Choroid plexus epithelial cell (primary cell): ENCODE results near the gene GABRG3.

Experiments
- DNase-seq: peaks from one replicate; pipeline ENCODE4 v3.0.0-alpha.2; 2010; ENCODE audit warnings: low read depth
- H3K4me3 ChIP-seq: 2 replicates; pipeline ENCODE4 v1.5.1; 2011; ENCODE audit warnings: low read depth, mild to moderate bottlenecking, control low read depth, low read length, moderate library complexity
- TF ChIP-seq, protein P1 (sequence below): conservative IDR thresholded peaks from 2 replicates; pipeline ENCODE4 v1.5.1; 2011; ENCODE audit warnings: low read depth, mild to moderate bottlenecking, control low read depth, inconsistent platforms, low read length, moderate library complexity

The GABRG3 gene

DNA sequence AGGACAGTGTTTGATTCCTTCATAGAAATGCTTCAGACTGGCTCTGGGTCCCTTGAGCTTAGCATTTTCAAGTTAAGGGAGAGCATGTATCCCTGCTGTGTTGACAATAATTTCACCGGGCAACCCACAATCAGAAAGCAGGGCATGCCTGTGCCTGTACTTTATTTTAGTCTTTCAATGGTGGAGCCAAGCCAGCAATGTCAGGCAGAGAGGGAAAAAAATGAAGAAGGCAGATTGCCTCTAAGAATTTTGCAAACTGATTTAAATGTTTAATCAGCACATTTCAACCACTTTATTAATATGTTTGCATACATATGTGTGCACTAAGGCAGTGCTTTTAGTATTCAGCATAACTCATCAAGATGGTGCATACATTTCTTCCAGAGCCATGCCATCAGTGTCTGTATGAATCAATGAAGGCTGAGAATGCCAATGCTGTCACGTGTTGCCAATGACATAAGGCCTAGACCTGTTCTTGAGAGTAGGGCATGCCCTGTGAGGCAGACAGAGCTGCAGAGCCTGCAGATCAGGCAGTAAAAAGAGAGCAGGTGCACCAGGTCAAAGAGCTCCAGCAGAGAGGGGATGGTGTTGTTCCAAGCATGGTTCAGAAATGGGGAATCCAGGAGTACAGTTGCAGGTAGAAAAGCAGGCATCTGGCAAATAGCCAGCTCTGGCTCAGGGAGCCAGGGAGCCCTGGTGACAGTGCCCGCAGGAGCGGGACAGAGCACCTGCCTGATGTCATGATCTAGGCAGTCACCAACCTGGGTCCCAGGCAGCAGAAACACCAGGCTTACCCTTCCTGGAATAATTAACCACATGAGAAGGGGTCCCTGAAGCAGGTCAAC is 508.5 kb downstream of the GABRG3 start:
- H3K4me3 ChIP-seq, result no peak overlapping the region
- DNase-seq, result no peak
- TF ChIP-seq, protein P1, sequence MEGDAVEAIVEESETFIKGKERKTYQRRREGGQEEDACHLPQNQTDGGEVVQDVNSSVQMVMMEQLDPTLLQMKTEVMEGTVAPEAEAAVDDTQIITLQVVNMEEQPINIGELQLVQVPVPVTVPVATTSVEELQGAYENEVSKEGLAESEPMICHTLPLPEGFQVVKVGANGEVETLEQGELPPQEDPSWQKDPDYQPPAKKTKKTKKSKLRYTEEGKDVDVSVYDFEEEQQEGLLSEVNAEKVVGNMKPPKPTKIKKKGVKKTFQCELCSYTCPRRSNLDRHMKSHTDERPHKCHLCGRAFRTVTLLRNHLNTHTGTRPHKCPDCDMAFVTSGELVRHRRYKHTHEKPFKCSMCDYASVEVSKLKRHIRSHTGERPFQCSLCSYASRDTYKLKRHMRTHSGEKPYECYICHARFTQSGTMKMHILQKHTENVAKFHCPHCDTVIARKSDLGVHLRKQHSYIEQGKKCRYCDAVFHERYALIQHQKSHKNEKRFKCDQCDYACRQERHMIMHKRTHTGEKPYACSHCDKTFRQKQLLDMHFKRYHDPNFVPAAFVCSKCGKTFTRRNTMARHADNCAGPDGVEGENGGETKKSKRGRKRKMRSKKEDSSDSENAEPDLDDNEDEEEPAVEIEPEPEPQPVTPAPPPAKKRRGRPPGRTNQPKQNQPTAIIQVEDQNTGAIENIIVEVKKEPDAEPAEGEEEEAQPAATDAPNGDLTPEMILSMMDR, result no peak

GRCh38 chr15:27480141-27480530 is 509.2 kb downstream of the GABRG3 start:
- TF ChIP-seq, protein P1, result no peak
- no peak for DNase-seq
- H3K4me3 ChIP-seq, result no peak overlapping the region

DNA sequence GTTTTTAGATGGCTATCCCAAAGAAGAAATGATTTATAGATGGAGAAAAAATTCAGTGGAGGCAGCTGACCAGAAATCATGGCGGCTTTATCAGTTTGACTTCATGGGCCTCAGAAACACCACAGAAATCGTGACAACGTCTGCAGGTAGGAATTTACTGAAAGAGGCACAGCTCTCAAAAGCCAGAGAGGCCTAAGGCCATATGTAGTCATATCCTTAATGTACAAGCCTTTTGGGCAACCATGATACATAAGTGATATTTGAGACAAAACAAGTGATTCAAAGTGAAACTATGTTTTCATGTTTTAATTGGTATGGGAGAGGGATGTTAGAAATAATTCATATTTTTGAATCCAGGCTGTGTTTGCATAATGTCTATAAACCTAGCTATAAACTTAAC is 509.7 kb downstream of the GABRG3 start:
- H3K4me3 ChIP-seq, result no peak overlapping the region
- DNase-seq, result no peak
- TF ChIP-seq, protein P1, result no peak

GRCh38 chr15:27481768-27482167 is 510.8 kb downstream of the GABRG3 start:
- H3K4me3 ChIP-seq, result no peak overlapping the region
- TF ChIP-seq, protein P1, result no peak
- no peak for DNase-seq

DNA sequence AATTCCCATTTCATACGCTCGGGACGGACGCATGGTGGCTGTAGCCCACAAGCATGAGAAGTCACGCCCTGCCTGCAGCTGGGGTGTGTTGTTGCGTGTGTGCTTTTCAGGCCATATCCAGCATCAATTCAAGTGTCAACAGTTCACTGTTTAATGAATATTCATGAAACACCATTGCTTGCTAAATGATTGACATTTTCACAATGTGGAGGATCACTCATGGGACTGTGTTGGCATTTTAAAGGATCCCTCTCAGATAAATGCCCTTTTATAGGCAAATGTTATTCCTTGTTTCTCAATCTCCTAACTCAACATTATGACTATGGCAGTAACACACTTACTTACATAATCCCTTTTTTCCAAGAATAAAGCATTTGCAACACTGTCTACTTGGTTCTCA is 511.3 kb downstream of the GABRG3 start:
- TF ChIP-seq, protein P1, result no peak
- DNase-seq, result no peak
- H3K4me3 ChIP-seq, result no peak overlapping the region

DNA sequence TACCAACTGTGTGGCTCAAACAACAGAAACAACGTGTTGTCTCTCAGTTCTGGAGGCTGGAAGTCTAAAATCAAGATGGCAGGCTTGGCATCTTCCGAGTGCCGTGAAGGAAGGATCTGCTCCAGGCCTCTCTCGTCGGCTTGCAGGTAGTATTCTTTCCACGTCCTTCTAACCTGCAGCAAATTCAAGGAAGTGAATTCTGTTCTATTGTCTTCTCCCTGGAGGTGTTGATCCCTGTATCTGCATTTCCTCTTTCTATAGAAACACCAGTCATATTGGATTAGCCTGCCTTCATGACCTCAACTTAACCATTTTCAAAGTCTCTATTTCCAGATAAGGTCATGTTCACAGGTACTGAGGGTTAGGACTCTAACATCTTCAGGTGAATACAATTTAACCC is 512.1 kb downstream of the GABRG3 start:
- no peak overlapping the region for H3K4me3 ChIP-seq
- DNase-seq, result no peak
- TF ChIP-seq, protein P1, result no peak

GRCh38 chr15:27485265-27485664 is 514.3 kb downstream of the GABRG3 start:
- no peak overlapping the region for H3K4me3 ChIP-seq
- DNase-seq, result no peak
- TF ChIP-seq, protein P1, result no peak
